HG03060 (cell line): ENCODE results near the gene TNFRSF21.

Experiments
- ATAC-seq: cut with Tn5 transposase; IDR thresholded peaks from one replicate; pipeline ENCODE4 v1.9.1; 2021; ENCODE audit warnings: low read depth, moderate number of reproducible peaks; ENCODE audit not compliant: unreplicated experiment

TNFRSF21 gene

DNA sequence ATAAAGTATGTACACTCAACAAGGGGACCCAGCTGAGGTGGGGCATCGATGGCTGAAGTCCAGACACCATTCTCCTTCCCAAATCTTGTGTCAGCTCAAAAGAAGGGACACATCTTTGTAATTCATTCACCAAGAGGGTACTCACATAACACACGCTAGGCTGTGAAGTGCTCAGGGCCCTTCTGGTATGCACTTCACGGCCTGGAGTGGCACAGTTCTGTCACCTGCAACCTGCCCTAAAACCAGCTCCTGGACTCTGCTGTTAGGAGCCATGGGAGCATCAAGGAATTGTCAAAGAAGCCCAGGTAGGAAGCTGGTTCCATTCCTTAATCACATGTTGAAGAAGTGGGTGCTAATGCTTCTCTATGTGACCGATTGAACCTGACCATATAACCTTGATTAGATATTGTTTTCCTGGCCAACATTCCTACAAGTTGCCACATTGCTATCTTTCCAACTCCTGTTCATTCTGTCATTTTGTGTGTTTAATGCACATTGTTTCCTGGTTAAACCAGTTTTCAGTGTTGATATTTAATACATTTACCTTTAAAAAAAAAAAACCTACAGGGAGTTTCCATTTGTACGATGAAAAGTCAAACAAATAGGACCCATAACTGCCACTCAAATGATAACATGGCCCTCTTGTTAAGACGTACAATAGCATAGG is 127.3 kb downstream of the TNFRSF21 start:
- ATAC-seq: no peak

DNA sequence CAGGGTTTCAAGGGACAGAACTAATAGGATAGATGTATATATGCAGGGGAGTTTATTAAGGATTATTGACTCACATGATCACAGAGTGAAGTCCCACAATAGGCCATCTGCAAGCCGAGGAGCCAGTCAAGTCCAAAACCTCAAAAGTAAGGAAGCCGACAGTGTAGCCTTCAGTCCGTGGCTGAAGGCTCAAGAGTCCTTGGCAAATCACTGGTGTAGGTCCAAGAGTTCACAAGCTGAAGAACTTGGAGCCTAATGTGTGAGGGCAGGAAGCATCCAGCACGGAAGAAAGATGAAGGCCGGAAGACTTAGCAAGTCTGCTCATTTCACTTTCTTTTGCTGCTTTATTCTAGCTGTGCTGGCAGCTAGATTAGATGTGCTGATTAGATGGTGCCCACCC is 128.0 kb downstream of the TNFRSF21 start:
- no peak for ATAC-seq
